Superior temporal gyrus (tissue), 1 donor: ENCODE data around the gene ENPP7.

ENCODE experiments used
- DNase-seq: peaks from one replicate; pipeline ENCODE4 v3.0.0-alpha.2; 2016; ENCODE audit errors: extremely low spot score

Gene ENPP7

GRCh38 chr17:79791735-79792161, 61.0 kb downstream of the ENPP7 start:
- no peak for DNase-seq
